Neural cell (in vitro differentiated cells): Measurements from ENCODE around the gene TRMT11. TPM values are rescaled to one million over a fixed set of nuclear protein-coding genes. Genes with fewer than 3 reads are reported as not detected.

Source experiments
- H2AFZ ChIP-seq: fragments of 200-600, 300-800 bp; sonication (generic), shearing (Covaris generic); 2 replicates; pipeline ENCODE4 v1.6.0; 2014; ENCODE audit warnings: low read depth, mild to moderate bottlenecking, antibody characterized with exemption, low read length, moderate library complexity
- H3F3A ChIP-seq: fragments of 200-600 bp; shearing (Covaris generic); 2 replicates; pipeline ENCODE4 v1.6.1; 2016; ENCODE audit warnings: mild to moderate bottlenecking, moderate library complexity, mixed read lengths, antibody characterized with exemption, low read length; ENCODE audit not compliant: insufficient read depth, poor library complexity, severe bottlenecking
- H3K27ac ChIP-seq: fragments of 200-600, 300-800 bp; sonication (generic), shearing (Covaris generic); 2 replicates; pipeline ENCODE4 v1.5.1; 2014; ENCODE audit warnings: mild to moderate bottlenecking, low read length, moderate library complexity
- H3K27me3 ChIP-seq: fragments of 300-800, 200-600 bp; sonication (generic), shearing (Covaris generic); 2 replicates; pipeline ENCODE4 v1.6.0; 2014; ENCODE audit warnings: mild to moderate bottlenecking, low read depth, low read length, moderate library complexity; ENCODE audit not compliant: insufficient read depth
- H3K36me3 ChIP-seq: fragments of 300-800, 200-600 bp; sonication (generic), shearing (Covaris generic); 2 replicates; pipeline ENCODE4 v1.5.1; 2014; ENCODE audit warnings: mild to moderate bottlenecking, antibody characterized with exemption, low read length, moderate library complexity; ENCODE audit not compliant: insufficient read depth
- H3K4me2 ChIP-seq: fragments of 300-800, 200-600 bp; sonication (generic), shearing (Covaris generic); 2 replicates; pipeline ENCODE4 v1.6.0; 2014; ENCODE audit warnings: mild to moderate bottlenecking, low read length
- H3K4me3 ChIP-seq: fragments of 300-800, 200-600 bp; sonication (generic), shearing (Covaris generic); 2 replicates; pipeline ENCODE4 v1.5.1; 2014; ENCODE audit warnings: mild to moderate bottlenecking, low read length, moderate library complexity
- H3K79me2 ChIP-seq: fragments of 200-600 bp; shearing (Covaris generic); replicated peaks from 2 replicates; pipeline ENCODE4 v1.6.0; 2014; ENCODE audit warnings: mild to moderate bottlenecking, low read length, moderate library complexity; ENCODE audit not compliant: insufficient read depth
- H3K9ac ChIP-seq: fragments of 300-800, 200-600 bp; sonication (generic), shearing (Covaris generic); 2 replicates; pipeline ENCODE4 v1.6.1; 2016; ENCODE audit warnings: mild to moderate bottlenecking, low read length, mixed read lengths
- H3K9me2 ChIP-seq: fragments of 200-600 bp; shearing (Covaris generic); 2 replicates; pipeline ENCODE4 v1.6.1; 2016; ENCODE audit warnings: mild to moderate bottlenecking, low read length, mixed read lengths; ENCODE audit not compliant: insufficient read depth
- H3K9me3 ChIP-seq: fragments of 200-600, 300-800 bp; sonication (generic), shearing (Covaris generic); 2 replicates; pipeline ENCODE4 v1.6.1; 2016; ENCODE audit warnings: mild to moderate bottlenecking, mixed run types, low read length, moderate library complexity, mixed read lengths
- H4K20me1 ChIP-seq: fragments of 200-600 bp; shearing (Covaris generic); 2 replicates; pipeline ENCODE4 v1.6.1; 2016; ENCODE audit warnings: mild to moderate bottlenecking, mixed run types; ENCODE audit not compliant: insufficient read depth
- CTCF ChIP-seq: fragments of 450-650 bp; IDR thresholded peaks from 2 replicates; pipeline ENCODE4 v1.5.1; 2014; ENCODE audit warnings: antibody characterized with exemption, mild to moderate bottlenecking, moderate library complexity; ENCODE audit not compliant: poor library complexity, severe bottlenecking
- EP300 ChIP-seq: fragments of 450-650 bp; conservative IDR thresholded peaks from 2 replicates; pipeline ENCODE4 v1.6.1; 2014; ENCODE audit warnings: antibody characterized with exemption, mild to moderate bottlenecking, moderate library complexity; ENCODE audit not compliant: poor library complexity, severe bottlenecking
- EZH2 ChIP-seq: fragments of 200-600, 300-800 bp; shearing (Covaris generic), sonication (generic); IDR thresholded peaks from 2 replicates; pipeline ENCODE4 v1.6.1; 2014; ENCODE audit warnings: antibody characterized with exemption, low read length, borderline replicate concordance, mild to moderate bottlenecking; ENCODE audit not compliant: insufficient read depth, poor library complexity, severe bottlenecking
- MXI1 ChIP-seq: fragments of 450-650 bp; conservative IDR thresholded peaks from 2 replicates; pipeline ENCODE4 v1.6.1; 2014; ENCODE audit warnings: antibody characterized with exemption, mild to moderate bottlenecking; ENCODE audit not compliant: poor library complexity, severe bottlenecking
- POLR2AphosphoS5 ChIP-seq: IDR thresholded peaks from 2 replicates; pipeline ENCODE4 v1.6.1; 2012
- RAD21 ChIP-seq: fragments of 450-650 bp; conservative IDR thresholded peaks from 2 replicates; pipeline ENCODE4 v1.6.1; 2014; ENCODE audit warnings: antibody characterized with exemption, mild to moderate bottlenecking, moderate library complexity
- SMC3 ChIP-seq: fragments of 450-650 bp; conservative IDR thresholded peaks from 2 replicates; pipeline ENCODE4 v1.6.1; 2014; ENCODE audit warnings: antibody characterized with exemption, mild to moderate bottlenecking, moderate library complexity; ENCODE audit not compliant: poor library complexity
- TAF1 ChIP-seq: IDR thresholded peaks from 2 replicates; pipeline ENCODE4 v1.6.1; 2012; ENCODE audit warnings: low read depth
- polyA plus RNA-seq: library from polyadenylated mRNA; depleted of rRNA; stranded (reverse); fragments of >200 nt; gene quantifications from 2 replicates; pipeline ENCODE4 v1.2.3, GENCODE V29; 2014
- TF ChIP-seq, protein P1 (sequence below): IDR thresholded peaks from 2 replicates; pipeline ENCODE4 v1.6.1; 2012; ENCODE audit warnings: borderline replicate concordance

Gene TRMT11
- polyA plus RNA-seq, 1 donor from 2014 or later = 37.6 TPM

DNA sequence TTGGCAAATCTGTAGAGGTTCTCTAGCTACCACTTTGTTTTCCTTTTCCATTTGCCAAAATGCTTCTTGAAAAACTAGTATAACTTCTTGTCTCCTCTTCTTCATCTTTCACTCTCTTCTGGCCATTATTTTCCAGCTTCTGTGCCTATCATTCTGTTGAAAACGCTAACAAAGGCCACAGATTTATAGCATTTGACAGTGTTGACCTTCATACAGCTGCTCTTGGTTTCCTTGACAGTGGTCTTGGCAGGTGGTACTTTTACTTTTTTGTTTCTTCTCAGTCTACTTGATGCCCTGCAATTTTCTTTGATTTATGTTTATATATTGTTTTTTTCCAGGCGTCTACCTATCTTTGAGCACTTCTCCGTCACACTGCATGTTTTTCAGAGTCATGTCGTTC, 23.7 kb downstream of the TRMT11 start:
- H3K27ac ChIP-seq = no peak overlapping the region
- H4K20me1 ChIP-seq = no peaks in the 10 kb centered on the region
- no peak overlapping the region for H2AFZ ChIP-seq
- H3K4me3 ChIP-seq = no peak overlapping the region
- H3K9me3 ChIP-seq = no peaks in the 10 kb centered on the region
- no peak overlapping the region for H3K4me2 ChIP-seq
- TF ChIP-seq MXI1 (no peak), EP300 (no peak), CTCF (no peak), SMC3 (no peak), TAF1 (no peak), EZH2 (no peak), POLR2AphosphoS5 (no peak), RAD21 (no peak)
- TF ChIP-seq, protein P1, sequence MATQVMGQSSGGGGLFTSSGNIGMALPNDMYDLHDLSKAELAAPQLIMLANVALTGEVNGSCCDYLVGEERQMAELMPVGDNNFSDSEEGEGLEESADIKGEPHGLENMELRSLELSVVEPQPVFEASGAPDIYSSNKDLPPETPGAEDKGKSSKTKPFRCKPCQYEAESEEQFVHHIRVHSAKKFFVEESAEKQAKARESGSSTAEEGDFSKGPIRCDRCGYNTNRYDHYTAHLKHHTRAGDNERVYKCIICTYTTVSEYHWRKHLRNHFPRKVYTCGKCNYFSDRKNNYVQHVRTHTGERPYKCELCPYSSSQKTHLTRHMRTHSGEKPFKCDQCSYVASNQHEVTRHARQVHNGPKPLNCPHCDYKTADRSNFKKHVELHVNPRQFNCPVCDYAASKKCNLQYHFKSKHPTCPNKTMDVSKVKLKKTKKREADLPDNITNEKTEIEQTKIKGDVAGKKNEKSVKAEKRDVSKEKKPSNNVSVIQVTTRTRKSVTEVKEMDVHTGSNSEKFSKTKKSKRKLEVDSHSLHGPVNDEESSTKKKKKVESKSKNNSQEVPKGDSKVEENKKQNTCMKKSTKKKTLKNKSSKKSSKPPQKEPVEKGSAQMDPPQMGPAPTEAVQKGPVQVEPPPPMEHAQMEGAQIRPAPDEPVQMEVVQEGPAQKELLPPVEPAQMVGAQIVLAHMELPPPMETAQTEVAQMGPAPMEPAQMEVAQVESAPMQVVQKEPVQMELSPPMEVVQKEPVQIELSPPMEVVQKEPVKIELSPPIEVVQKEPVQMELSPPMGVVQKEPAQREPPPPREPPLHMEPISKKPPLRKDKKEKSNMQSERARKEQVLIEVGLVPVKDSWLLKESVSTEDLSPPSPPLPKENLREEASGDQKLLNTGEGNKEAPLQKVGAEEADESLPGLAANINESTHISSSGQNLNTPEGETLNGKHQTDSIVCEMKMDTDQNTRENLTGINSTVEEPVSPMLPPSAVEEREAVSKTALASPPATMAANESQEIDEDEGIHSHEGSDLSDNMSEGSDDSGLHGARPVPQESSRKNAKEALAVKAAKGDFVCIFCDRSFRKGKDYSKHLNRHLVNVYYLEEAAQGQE = no peak
- H3K9me2 ChIP-seq = no peaks in the 10 kb centered on the region
- no peaks in the 10 kb centered on the region for H3F3A ChIP-seq
- no peaks in the 10 kb centered on the region for H3K27me3 ChIP-seq
- peaks cover 10% of the 10 kb centered on the region for H3K36me3 ChIP-seq
- no peak overlapping the region for H3K9ac ChIP-seq
- H3K79me2 ChIP-seq = no peaks in the 10 kb centered on the region

GRCh38 chr6:126015863-126016262, 29.5 kb downstream of the TRMT11 start:
- no peaks in the 10 kb centered on the region for H3K9me2 ChIP-seq
- no peak overlapping the region for H3K27ac ChIP-seq
- H2AFZ ChIP-seq = no peak overlapping the region
- no peak overlapping the region for H3K4me3 ChIP-seq
- no peaks in the 10 kb centered on the region for H3K9me3 ChIP-seq
- peaks cover 8% of the 10 kb centered on the region for H3K36me3 ChIP-seq
- H3K79me2 ChIP-seq = no peaks in the 10 kb centered on the region
- no peak overlapping the region for H3K4me2 ChIP-seq
- H4K20me1 ChIP-seq = no peaks in the 10 kb centered on the region
- TF ChIP-seq SMC3 = no peak
- TF ChIP-seq RAD21 = no peak
- no peak for TF ChIP-seq EZH2
- no peak for TF ChIP-seq TAF1
- TF ChIP-seq, protein P1 = no peak
- TF ChIP-seq EP300 = no peak
- TF ChIP-seq CTCF = no peak
- TF ChIP-seq MXI1 = no peak
- TF ChIP-seq POLR2AphosphoS5 = no peak
- H3F3A ChIP-seq = no peaks in the 10 kb centered on the region
- H3K9ac ChIP-seq = no peak overlapping the region
- H3K27me3 ChIP-seq = no peaks in the 10 kb centered on the region
